Endodermal cell (in vitro differentiated cells): ENCODE data around the gene GINS1. TPM values are rescaled to one million over a fixed set of nuclear protein-coding genes. Genes with fewer than 3 reads are reported as not detected.

Source experiments
- DNase-seq: peaks from one replicate; pipeline ENCODE4 v3.0.0-alpha.2; 2017
- H3K27ac ChIP-seq: 2 replicates; pipeline ENCODE4 v1.5.1; 2013; ENCODE audit warnings: mild to moderate bottlenecking, low read depth, low read length, moderate library complexity
- H3K27me3 ChIP-seq: 2 replicates; pipeline ENCODE4 v1.6.1; 2013; ENCODE audit warnings: mild to moderate bottlenecking, low read length, moderate library complexity; ENCODE audit not compliant: insufficient read depth, control insufficient read depth, poor library complexity, severe bottlenecking
- H3K36me3 ChIP-seq: 2 replicates; pipeline ENCODE4 v1.7.0; 2013; ENCODE audit warnings: mild to moderate bottlenecking, low read length, moderate library complexity; ENCODE audit not compliant: control insufficient read depth, insufficient read depth
- H3K4me1 ChIP-seq: one replicate; pipeline ENCODE4 v1.7.0; 2013; ENCODE audit warnings: low read length; ENCODE audit not compliant: control insufficient read depth, insufficient read depth
- H3K4me3 ChIP-seq: 2 replicates; pipeline ENCODE4 v1.5.1; 2013; ENCODE audit warnings: mild to moderate bottlenecking, low read length, moderate library complexity
- H3K9ac ChIP-seq: 2 replicates; pipeline ENCODE4 v1.6.1; 2013; ENCODE audit warnings: mild to moderate bottlenecking, low read length, moderate library complexity; ENCODE audit not compliant: poor library complexity, severe bottlenecking; ENCODE audit errors: extremely low read depth
- H3K9me3 ChIP-seq: 2 replicates; pipeline ENCODE4 v1.6.1; 2013; ENCODE audit warnings: mild to moderate bottlenecking, low read length, moderate library complexity; ENCODE audit not compliant: control insufficient read depth
- H3K27ac Mint-ChIP-seq: 2 replicates; pipeline ENCODE4 v1.8.0; 2020; ENCODE audit warnings: mixed read lengths
- H3K27me3 Mint-ChIP-seq: 2 replicates; pipeline ENCODE4 v1.8.0; 2021; ENCODE audit warnings: mild to moderate bottlenecking, mixed read lengths; ENCODE audit not compliant: insufficient read depth
- H3K36me3 Mint-ChIP-seq: 2 replicates; pipeline ENCODE4 v1.8.0; 2020; ENCODE audit warnings: low read depth, mixed read lengths
- H3K4me1 Mint-ChIP-seq: 2 replicates; pipeline ENCODE4 v1.8.0; 2020; ENCODE audit warnings: mixed read lengths
- H3K4me3 Mint-ChIP-seq: 2 replicates; pipeline ENCODE4 v1.8.0; 2020; ENCODE audit warnings: mild to moderate bottlenecking, moderate library complexity, mixed read lengths
- H3K9me3 Mint-ChIP-seq: 2 replicates; pipeline ENCODE4 v1.8.0; 2020; ENCODE audit warnings: mild to moderate bottlenecking, mixed read lengths
- WGBS, 2 experiments: methylation state at CpG; one replicate each; pipeline versions ENCODE4 v1.1.5 to v1.1.7; 2013; ENCODE audit warnings: missing lambda C conversion rate in 2 of 2, mixed read lengths in 1 of 2; ENCODE audit not compliant: insufficient coverage in 1 of 2, insufficient read length in 1 of 2; 5-methylcytosine and 5-hydroxymethylcytosine counted together
- total RNA-seq, 2 donors: library from RNA; stranded (reverse); fragmentation: NEBNext Ultra II Directional in 1 of 2; extraction: Animal tissue kit (Norgen Biotek cat#: 25700) in 1 of 2; gene quantifications; 2 replicates in 1 of 2; 3 replicates in 1 of 2; pipeline ENCODE4 v1.2.1, GENCODE V29; 2021
- TF ChIP-seq, protein P1 (sequence below): fragments of 200-600 bp; sonication (generic); conservative IDR thresholded peaks from 2 replicates; pipeline ENCODE4 v1.5.0; 2021; ENCODE audit warnings: antibody characterized with exemption, mild to moderate bottlenecking

The GINS1 gene
- total RNA-seq, 2 donors from 2014 or later: 40.2 to 48.6 TPM

DNA sequence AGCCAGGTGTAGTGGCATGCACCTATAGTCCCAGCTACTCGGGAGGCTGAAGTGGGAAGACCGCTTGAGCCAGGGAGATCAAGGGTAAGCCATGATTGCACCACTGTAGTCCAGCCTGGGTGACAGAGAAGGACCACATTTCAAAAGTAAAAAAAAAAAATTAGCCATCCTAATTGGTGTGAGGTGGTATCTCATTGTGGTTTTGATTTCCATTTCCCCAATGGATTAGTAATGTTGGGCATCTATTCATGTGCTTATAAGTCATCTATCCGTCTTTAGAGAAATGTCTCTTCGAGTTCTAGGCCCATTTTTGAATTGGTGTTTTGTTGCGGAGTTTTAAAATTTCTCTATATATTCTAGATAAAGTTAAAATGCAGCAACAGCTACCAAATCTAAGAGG lies 38.5 kb upstream of the GINS1 start:
- H3K27me3 ChIP-seq: no peaks in the 10 kb centered on the region
- TF ChIP-seq, protein P1, sequence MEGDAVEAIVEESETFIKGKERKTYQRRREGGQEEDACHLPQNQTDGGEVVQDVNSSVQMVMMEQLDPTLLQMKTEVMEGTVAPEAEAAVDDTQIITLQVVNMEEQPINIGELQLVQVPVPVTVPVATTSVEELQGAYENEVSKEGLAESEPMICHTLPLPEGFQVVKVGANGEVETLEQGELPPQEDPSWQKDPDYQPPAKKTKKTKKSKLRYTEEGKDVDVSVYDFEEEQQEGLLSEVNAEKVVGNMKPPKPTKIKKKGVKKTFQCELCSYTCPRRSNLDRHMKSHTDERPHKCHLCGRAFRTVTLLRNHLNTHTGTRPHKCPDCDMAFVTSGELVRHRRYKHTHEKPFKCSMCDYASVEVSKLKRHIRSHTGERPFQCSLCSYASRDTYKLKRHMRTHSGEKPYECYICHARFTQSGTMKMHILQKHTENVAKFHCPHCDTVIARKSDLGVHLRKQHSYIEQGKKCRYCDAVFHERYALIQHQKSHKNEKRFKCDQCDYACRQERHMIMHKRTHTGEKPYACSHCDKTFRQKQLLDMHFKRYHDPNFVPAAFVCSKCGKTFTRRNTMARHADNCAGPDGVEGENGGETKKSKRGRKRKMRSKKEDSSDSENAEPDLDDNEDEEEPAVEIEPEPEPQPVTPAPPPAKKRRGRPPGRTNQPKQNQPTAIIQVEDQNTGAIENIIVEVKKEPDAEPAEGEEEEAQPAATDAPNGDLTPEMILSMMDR: no peak
- no peak for DNase-seq
- no peak overlapping the region for H3K27ac ChIP-seq
- H3K9ac ChIP-seq: no peak overlapping the region
- Mint-ChIP-seq H3K36me3 (peaks cover 24% of the 10 kb centered on the region), H3K4me1 (no peaks in the 10 kb centered on the region), H3K4me3 (no peak overlapping the region), H3K27me3 (no peaks in the 10 kb centered on the region), H3K27ac (no peak overlapping the region), H3K9me3 (peaks cover 11% of the 10 kb centered on the region)
- WGBS, 2 experiments: 91 to 93% methylated on average over 3 to 4 of the region's 5 CpGs
- H3K36me3 ChIP-seq: peaks cover 10% of the 10 kb centered on the region
- no peaks in the 10 kb centered on the region for H3K4me1 ChIP-seq
- H3K9me3 ChIP-seq: peaks cover 8% of the 10 kb centered on the region
- no peak overlapping the region for H3K4me3 ChIP-seq

DNA sequence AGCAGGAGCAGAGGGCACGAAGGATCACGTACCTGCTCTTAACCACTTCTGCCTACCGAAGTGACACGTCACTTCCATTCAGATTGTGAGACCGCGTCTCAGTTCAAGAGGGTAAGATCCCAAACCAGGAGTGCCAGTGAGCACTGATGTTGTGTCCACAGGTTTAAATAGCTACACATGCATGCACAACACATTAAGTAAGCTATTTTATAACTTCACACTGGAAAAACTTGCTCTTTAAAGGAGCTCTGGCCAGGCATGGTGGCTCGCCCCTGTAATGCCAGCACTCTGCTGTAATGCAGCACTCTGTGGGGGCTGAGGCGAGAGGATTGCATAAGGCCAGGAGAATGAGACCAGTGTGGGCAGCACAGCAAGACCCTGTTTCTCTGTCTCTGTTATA lies 37.9 kb upstream of the GINS1 start:
- 85 to 88% methylated on average over 6 to 8 of the region's 8 CpGs for WGBS, 2 experiments
- no peak overlapping the region for H3K27ac Mint-ChIP-seq
- no peak for DNase-seq
- Histone ChIP-seq H3K9ac (no peak overlapping the region), H3K36me3 (peaks cover 13% of the 10 kb centered on the region), H3K27me3 (no peaks in the 10 kb centered on the region), H3K4me1 (no peaks in the 10 kb centered on the region), H3K27ac (no peak overlapping the region), H3K4me3 (no peak overlapping the region), H3K9me3 (peaks cover 8% of the 10 kb centered on the region)
- H3K36me3 Mint-ChIP-seq: peaks cover 23% of the 10 kb centered on the region
- no peaks in the 10 kb centered on the region for H3K4me1 Mint-ChIP-seq
- H3K9me3 Mint-ChIP-seq: peaks cover 9% of the 10 kb centered on the region
- H3K4me3 Mint-ChIP-seq: no peak overlapping the region
- no peaks in the 10 kb centered on the region for H3K27me3 Mint-ChIP-seq
- TF ChIP-seq, protein P1: no peak

DNA sequence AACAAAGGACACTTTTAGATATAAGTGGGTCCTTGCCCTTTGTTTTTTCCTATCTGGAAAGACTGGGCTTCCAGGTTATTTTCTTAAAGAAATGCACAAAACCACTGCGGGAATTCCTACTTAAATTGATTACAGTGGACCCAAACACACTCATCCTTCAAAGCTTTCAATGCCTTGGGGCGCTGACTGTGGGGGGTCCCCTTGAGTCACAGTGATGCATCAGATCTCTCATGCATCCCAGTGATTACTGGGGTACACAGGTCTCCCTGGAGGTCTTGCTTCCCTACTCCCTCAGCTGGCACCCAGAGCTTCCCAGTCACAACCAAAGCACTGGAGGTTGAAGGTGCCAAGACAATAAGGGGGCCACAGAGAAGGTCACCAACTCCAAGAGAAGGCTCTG lies 37.5 kb upstream of the GINS1 start:
- no peak for DNase-seq
- Mint-ChIP-seq H3K9me3 (peaks cover 9% of the 10 kb centered on the region), H3K27me3 (no peaks in the 10 kb centered on the region), H3K27ac (no peak overlapping the region), H3K4me1 (no peaks in the 10 kb centered on the region), H3K4me3 (no peak overlapping the region), H3K36me3 (peaks cover 25% of the 10 kb centered on the region)
- WGBS, 2 experiments: 92 to 95% methylated on average over 2 of the region's 2 CpGs
- Histone ChIP-seq H3K27me3 (no peaks in the 10 kb centered on the region), H3K36me3 (peaks cover 13% of the 10 kb centered on the region), H3K4me3 (no peak overlapping the region), H3K9me3 (peaks cover 8% of the 10 kb centered on the region), H3K4me1 (no peaks in the 10 kb centered on the region), H3K27ac (no peak overlapping the region), H3K9ac (no peak overlapping the region)
- TF ChIP-seq, protein P1: no peak
